MM.1S (cell line): ENCODE results near the gene CIAO2B.

ENCODE experiments used
- DNase-seq: peaks from one replicate; pipeline ENCODE4 v3.0.0-alpha.2; 2015
- H2AFZ ChIP-seq: fragments of 300-600 bp; sonication (generic); 2 replicates; pipeline ENCODE4 v1.6.0; 2016; ENCODE audit warnings: antibody characterized with exemption, low read length
- H3F3A ChIP-seq: fragments of 300-600 bp; sonication (generic); 2 replicates; pipeline ENCODE4 v1.6.1; 2016; ENCODE audit warnings: mild to moderate bottlenecking, antibody characterized with exemption, low read length, moderate library complexity, mixed read lengths; ENCODE audit not compliant: insufficient read depth
- H3K27ac ChIP-seq: fragments of 300-600 bp; sonication (generic); 2 replicates; pipeline ENCODE4 v1.5.1; 2016; ENCODE audit warnings: mild to moderate bottlenecking, low read length
- H3K27me3 ChIP-seq: fragments of 300-600 bp; sonication (generic); replicated peaks from 2 replicates; pipeline ENCODE4 v1.6.0; 2016; ENCODE audit warnings: low read length; ENCODE audit not compliant: insufficient read depth
- H3K36me3 ChIP-seq: fragments of 300-600 bp; sonication (generic); replicated peaks from 2 replicates; pipeline ENCODE4 v1.6.1; 2016; ENCODE audit warnings: mild to moderate bottlenecking, low read length, mixed read lengths; ENCODE audit not compliant: insufficient read depth
- H3K4me1 ChIP-seq: fragments of 300-600 bp; sonication (generic); 2 replicates; pipeline ENCODE4 v1.6.1; 2016; ENCODE audit warnings: low read length, mixed read lengths
- H3K4me2 ChIP-seq: fragments of 300-600 bp; sonication (generic); 2 replicates; pipeline ENCODE4 v1.6.0; 2016; ENCODE audit warnings: low read depth, low read length
- H3K4me3 ChIP-seq: fragments of 300-600 bp; sonication (generic); 2 replicates; pipeline ENCODE4 v1.5.1; 2016; ENCODE audit warnings: low read length, mixed read lengths
- H3K79me2 ChIP-seq: fragments of 300-600 bp; sonication (generic); 2 replicates; pipeline ENCODE4 v1.6.1; 2016; ENCODE audit warnings: mixed run types, low read length, mixed read lengths
- H3K9ac ChIP-seq: fragments of 300-600 bp; sonication (generic); 2 replicates; pipeline ENCODE4 v1.6.1; 2016; ENCODE audit warnings: low read length, mixed read lengths
- H3K9me2 ChIP-seq: fragments of 300-600 bp; sonication (generic); replicated peaks from 2 replicates; pipeline ENCODE4 v1.6.1; 2016; ENCODE audit warnings: mild to moderate bottlenecking, low read length, mixed read lengths; ENCODE audit not compliant: insufficient read depth
- H3K9me3 ChIP-seq: fragments of 300-600 bp; sonication (generic); replicated peaks from 2 replicates; pipeline ENCODE4 v1.6.1; 2016; ENCODE audit warnings: mild to moderate bottlenecking, low read length, mixed read lengths; ENCODE audit not compliant: insufficient read depth
- H4K20me1 ChIP-seq: fragments of 300-600 bp; sonication (generic); 2 replicates; pipeline ENCODE4 v1.6.1; 2016; ENCODE audit warnings: mild to moderate bottlenecking, low read length, moderate library complexity, mixed read lengths; ENCODE audit not compliant: insufficient read depth
- EZH2 ChIP-seq: fragments of 300-600 bp; sonication (generic); optimal IDR thresholded peaks from 2 replicates; pipeline ENCODE3; 2017; ENCODE audit warnings: low read depth, mild to moderate bottlenecking, antibody characterized with exemption, low read length, mixed read lengths
- EZH2phosphoT487 ChIP-seq: fragments of 300-600 bp; sonication (generic); IDR thresholded peaks from 2 replicates; pipeline ENCODE4 v1.6.1; 2018; ENCODE audit warnings: antibody characterized with exemption, low read length
- TF ChIP-seq, protein P1 (sequence below): fragments of 300-600 bp; sonication (generic); IDR thresholded peaks from 2 replicates; pipeline ENCODE4 v1.5.1; 2016; ENCODE audit warnings: antibody characterized with exemption, low read length, mixed read lengths

The CIAO2B gene

DNA sequence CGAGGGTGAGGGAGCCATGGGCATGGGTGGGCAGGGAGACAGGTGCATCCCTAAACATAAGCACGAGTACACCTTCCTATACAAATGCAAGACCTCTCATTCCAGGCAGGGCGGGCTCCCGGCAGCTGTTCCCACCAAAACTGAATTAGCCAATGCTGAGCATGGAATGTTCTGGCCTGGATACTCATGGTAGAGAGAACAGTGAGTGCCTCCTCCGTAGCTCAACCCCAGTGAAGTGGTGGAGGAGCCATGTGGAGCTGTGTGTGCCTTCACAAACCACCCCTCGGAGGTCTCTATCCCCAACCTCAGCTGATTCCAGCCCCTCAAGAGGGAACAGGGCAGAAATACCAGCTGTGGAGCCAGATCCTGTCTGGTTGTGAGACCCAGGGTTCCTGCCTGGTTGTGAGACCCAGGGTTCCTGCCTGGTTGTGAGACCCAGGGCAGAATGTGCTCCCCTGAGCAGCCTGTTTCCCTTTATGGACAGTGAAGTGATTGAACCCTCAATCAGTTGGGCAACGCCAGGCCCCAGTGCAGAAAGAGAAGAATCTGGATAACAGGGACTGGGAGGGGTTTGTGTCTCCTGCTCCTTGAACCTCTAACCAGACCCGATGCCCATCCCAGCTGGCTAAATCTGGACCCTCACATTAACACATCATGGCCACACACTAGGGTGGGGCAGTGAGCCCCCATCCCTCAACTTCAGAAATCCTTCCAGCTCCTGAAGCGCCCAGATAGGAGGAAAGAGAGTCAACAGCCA lies 13.1 kb downstream of the CIAO2B start:
- Histone ChIP-seq H3K4me1 (no peaks in the 10 kb centered on the region), H4K20me1 (no peaks in the 10 kb centered on the region), H3K4me2 (no peak overlapping the region), H3K27ac (no peak overlapping the region), H3K4me3 (no peak overlapping the region), H3K27me3 (peaks cover 82% of the 10 kb centered on the region), H3F3A (no peaks in the 10 kb centered on the region), H3K9ac (no peak overlapping the region), H3K9me2 (no peaks in the 10 kb centered on the region), H3K36me3 (no peaks in the 10 kb centered on the region), H3K79me2 (no peaks in the 10 kb centered on the region), H3K9me3 (no peaks in the 10 kb centered on the region), H2AFZ (no peak overlapping the region)
- DNase-seq, result no peak
- no peak for TF ChIP-seq EZH2
- TF ChIP-seq EZH2phosphoT487, result no peak
- TF ChIP-seq, protein P1, sequence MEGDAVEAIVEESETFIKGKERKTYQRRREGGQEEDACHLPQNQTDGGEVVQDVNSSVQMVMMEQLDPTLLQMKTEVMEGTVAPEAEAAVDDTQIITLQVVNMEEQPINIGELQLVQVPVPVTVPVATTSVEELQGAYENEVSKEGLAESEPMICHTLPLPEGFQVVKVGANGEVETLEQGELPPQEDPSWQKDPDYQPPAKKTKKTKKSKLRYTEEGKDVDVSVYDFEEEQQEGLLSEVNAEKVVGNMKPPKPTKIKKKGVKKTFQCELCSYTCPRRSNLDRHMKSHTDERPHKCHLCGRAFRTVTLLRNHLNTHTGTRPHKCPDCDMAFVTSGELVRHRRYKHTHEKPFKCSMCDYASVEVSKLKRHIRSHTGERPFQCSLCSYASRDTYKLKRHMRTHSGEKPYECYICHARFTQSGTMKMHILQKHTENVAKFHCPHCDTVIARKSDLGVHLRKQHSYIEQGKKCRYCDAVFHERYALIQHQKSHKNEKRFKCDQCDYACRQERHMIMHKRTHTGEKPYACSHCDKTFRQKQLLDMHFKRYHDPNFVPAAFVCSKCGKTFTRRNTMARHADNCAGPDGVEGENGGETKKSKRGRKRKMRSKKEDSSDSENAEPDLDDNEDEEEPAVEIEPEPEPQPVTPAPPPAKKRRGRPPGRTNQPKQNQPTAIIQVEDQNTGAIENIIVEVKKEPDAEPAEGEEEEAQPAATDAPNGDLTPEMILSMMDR, result no peak

DNA sequence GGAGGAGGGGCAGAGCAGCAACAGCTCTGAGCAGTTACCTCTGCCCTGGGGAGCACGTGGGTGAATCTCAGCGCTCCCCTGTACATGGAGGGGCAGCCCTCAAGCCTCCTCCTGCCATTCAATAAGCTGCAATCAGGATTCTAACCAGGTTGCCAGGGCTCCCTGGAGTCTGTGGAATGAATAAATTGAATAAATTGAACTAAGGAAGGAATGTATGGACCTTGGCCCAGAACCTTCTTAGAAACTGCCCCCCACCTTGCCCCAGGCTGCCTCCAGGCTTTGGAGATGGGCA lies 14.0 kb downstream of the CIAO2B start:
- no peak for DNase-seq
- Histone ChIP-seq H3K9me3 (no peaks in the 10 kb centered on the region), H3K4me3 (no peak overlapping the region), H3K27ac (no peak overlapping the region), H3K4me2 (no peak overlapping the region), H3F3A (no peaks in the 10 kb centered on the region), H3K27me3 (peaks cover 86% of the 10 kb centered on the region), H3K36me3 (no peaks in the 10 kb centered on the region), H3K4me1 (no peaks in the 10 kb centered on the region), H3K9ac (no peak overlapping the region), H3K79me2 (no peaks in the 10 kb centered on the region), H4K20me1 (no peaks in the 10 kb centered on the region), H2AFZ (no peak overlapping the region), H3K9me2 (no peaks in the 10 kb centered on the region)
- TF ChIP-seq EZH2phosphoT487 (no peak), EZH2 (no peak)
- TF ChIP-seq, protein P1, result no peak

GRCh38 chr16:66919569-66920298 lies 14.5 kb downstream of the CIAO2B start:
- Histone ChIP-seq H3K79me2 (no peaks in the 10 kb centered on the region), H3K27me3 (peaks cover 88% of the 10 kb centered on the region), H3K36me3 (no peaks in the 10 kb centered on the region), H3K4me1 (no peaks in the 10 kb centered on the region), H3K27ac (no peak overlapping the region), H3K9me2 (no peaks in the 10 kb centered on the region), H3K4me3 (no peak overlapping the region), H3K9ac (no peak overlapping the region), H4K20me1 (no peaks in the 10 kb centered on the region), H3K9me3 (no peaks in the 10 kb centered on the region), H2AFZ (no peak overlapping the region), H3F3A (no peaks in the 10 kb centered on the region), H3K4me2 (no peak overlapping the region)
- TF ChIP-seq EZH2phosphoT487 (no peak), EZH2 (no peak)
- TF ChIP-seq, protein P1, result no peak
- no peak for DNase-seq
